GM19351 (cell line): ENCODE data around the gene KCNQ1OT1.

Experiments
- ATAC-seq: cut with Tn5 transposase; IDR thresholded peaks from one replicate; pipeline ENCODE4 v1.9.1; 2021; ENCODE audit warnings: mild to moderate bottlenecking, moderate library complexity; ENCODE audit not compliant: unreplicated experiment

The KCNQ1OT1 gene

DNA sequence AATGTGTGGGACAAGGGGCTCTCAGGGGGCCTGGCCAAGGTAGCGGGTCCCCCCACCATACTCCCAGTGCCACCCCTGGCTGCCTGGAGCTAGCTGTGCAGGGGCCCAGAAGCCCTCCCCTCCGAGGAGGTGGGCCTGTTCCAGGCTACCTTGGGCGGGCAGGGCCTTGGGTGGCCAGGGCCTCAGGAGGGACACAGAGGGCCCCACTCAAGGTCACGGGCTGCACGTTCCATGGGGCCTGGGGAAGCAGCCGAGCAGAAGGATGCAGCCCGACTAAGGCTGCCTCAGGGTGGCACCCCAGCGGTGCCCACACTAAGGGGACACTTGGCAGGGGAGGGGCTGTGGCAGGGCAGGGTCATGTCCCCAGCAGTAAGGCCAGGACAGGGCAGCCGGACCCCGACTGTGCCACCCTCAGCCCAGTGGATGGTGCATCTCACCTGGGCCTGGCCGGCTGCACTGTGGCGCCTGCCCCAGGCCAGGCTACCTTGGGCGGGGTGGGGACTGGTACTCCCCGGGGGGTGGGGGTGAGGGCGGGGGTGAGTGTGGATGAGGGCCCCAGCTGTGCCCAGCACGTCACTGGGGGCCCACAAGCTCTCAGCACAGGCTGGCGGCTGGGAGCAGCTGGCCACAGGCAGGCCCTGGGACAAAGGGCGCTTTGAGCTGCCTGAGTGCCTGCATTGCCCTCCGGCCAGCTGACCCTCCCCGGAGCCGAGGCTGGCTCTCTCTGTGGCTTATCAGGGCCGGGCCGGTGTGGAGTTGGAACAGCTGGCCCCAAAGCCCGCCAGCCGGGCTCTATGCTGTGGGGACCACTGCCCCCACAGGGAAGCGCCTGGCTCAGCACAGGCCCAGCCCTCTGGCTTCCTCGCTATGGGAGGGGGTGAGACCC, 137.9 kb downstream of the KCNQ1OT1 start:
- no peak for ATAC-seq

GRCh38 chr11:2559527-2560311, 140.1 kb downstream of the KCNQ1OT1 start:
- no peak for ATAC-seq

GRCh38 chr11:2558861-2559526, 140.8 kb downstream of the KCNQ1OT1 start:
- ATAC-seq = no peak

- ATAC-seq = no peak
Observed at GRCh38 chr11:2558397-2558796, 141.4 kb downstream of the KCNQ1OT1 start.
